GM23338 (cell line): ENCODE data around the gene XXYLT1. TPM values are rescaled to one million over a fixed set of nuclear protein-coding genes. Genes with fewer than 3 reads are reported as not detected.

Experiments
- ATAC-seq: fragments of 200-7000 bp; cut with Tn5 transposase; 3 replicates; pipeline ENCODE4 v1.9.1; 2020
- DNase-seq: peaks from one replicate; pipeline ENCODE4 v3.0.0-alpha.2; 2015; ENCODE audit warnings: low spot score
- H2AFZ ChIP-seq: fragments of 200-600 bp; sonication (generic); 2 replicates; pipeline ENCODE4 v1.8.0; 2016; ENCODE audit warnings: antibody characterized with exemption, mild to moderate bottlenecking, moderate library complexity
- H3F3A ChIP-seq: fragments of 200-600 bp; sonication (generic); replicated peaks from 2 replicates; pipeline ENCODE4 v1.8.0; 2017; ENCODE audit warnings: antibody characterized with exemption, mixed run types, low read depth
- H3K27ac ChIP-seq: fragments of 200-600 bp; sonication (generic); 2 replicates; pipeline ENCODE4 v1.6.1; 2016; ENCODE audit warnings: low read depth
- H3K27me3 ChIP-seq: fragments of 200-600 bp; sonication (generic); 2 replicates; pipeline ENCODE4 v1.8.0; 2016; ENCODE audit warnings: mild to moderate bottlenecking, mixed run types, moderate library complexity; ENCODE audit not compliant: insufficient read depth
- H3K36me3 ChIP-seq: fragments of 200-600 bp; sonication (generic); 2 replicates; pipeline ENCODE4 v1.8.0; 2016; ENCODE audit warnings: mild to moderate bottlenecking; ENCODE audit not compliant: insufficient read depth
- H3K4me1 ChIP-seq: fragments of 200-600 bp; sonication (generic); 2 replicates; pipeline ENCODE4 v1.8.0; 2016; ENCODE audit warnings: mild to moderate bottlenecking, moderate library complexity; ENCODE audit not compliant: insufficient read depth
- H3K4me2 ChIP-seq: fragments of 200-600 bp; sonication (generic); 2 replicates; pipeline ENCODE4 v1.7.1; 2017; ENCODE audit warnings: mixed run types
- H3K4me3 ChIP-seq: fragments of 200-600 bp; sonication (generic); 2 replicates; pipeline ENCODE4 v1.6.1; 2016; ENCODE audit warnings: mixed run types
- H3K79me2 ChIP-seq: fragments of 200-600 bp; sonication (generic); replicated peaks from 2 replicates; pipeline ENCODE4 v1.8.0; 2017; ENCODE audit warnings: mild to moderate bottlenecking; ENCODE audit not compliant: insufficient read depth
- H3K9me2 ChIP-seq: fragments of 200-600 bp; sonication (generic); 2 replicates; pipeline ENCODE4 v1.8.0; 2017; ENCODE audit not compliant: insufficient read depth
- H4K20me1 ChIP-seq: fragments of 200-600 bp; sonication (generic); replicated peaks from 2 replicates; pipeline ENCODE4 v1.8.0; 2017; ENCODE audit warnings: mild to moderate bottlenecking; ENCODE audit not compliant: insufficient read depth
- H3K27ac Mint-ChIP-seq: 2 replicates; pipeline ENCODE4 v1.8.0; 2020; ENCODE audit warnings: inconsistent platforms, mild to moderate bottlenecking, moderate library complexity, mixed read lengths
- H3K27me3 Mint-ChIP-seq: 3 replicates; pipeline ENCODE4 v1.8.0; 2022; ENCODE audit warnings: low read depth, mild to moderate bottlenecking, moderate library complexity, mixed read lengths, inconsistent platforms; ENCODE audit not compliant: insufficient read depth, poor library complexity
- H3K36me3 Mint-ChIP-seq: 3 replicates; pipeline ENCODE4 v1.8.0; 2021; ENCODE audit warnings: low read depth, mild to moderate bottlenecking, inconsistent platforms, moderate library complexity, mixed read lengths
- H3K4me1 Mint-ChIP-seq: 3 replicates; pipeline ENCODE4 v1.8.0; 2020; ENCODE audit warnings: mild to moderate bottlenecking, inconsistent platforms, mixed read lengths
- H3K4me3 Mint-ChIP-seq: 3 replicates; pipeline ENCODE4 v1.8.0; 2021; ENCODE audit warnings: moderate library complexity, mild to moderate bottlenecking, inconsistent platforms, mixed read lengths
- H3K9me3 Mint-ChIP-seq: 3 replicates; pipeline ENCODE4 v1.8.0; 2020; ENCODE audit warnings: moderate library complexity, mild to moderate bottlenecking, inconsistent platforms, mixed read lengths
- CREB1 ChIP-seq: fragments of 250-450 bp; sonication (Bioruptor Pico); IDR thresholded peaks from 2 replicates; pipeline ENCODE4 v1.5.0; 2020; ENCODE audit warnings: low read depth, mild to moderate bottlenecking, moderate library complexity
- EZH2 ChIP-seq: fragments of 200-600 bp; sonication (generic); IDR thresholded peaks from one replicate; pipeline ENCODE4 v1.8.0; 2017; ENCODE audit warnings: antibody characterized with exemption, mild to moderate bottlenecking, low read depth; ENCODE audit not compliant: unreplicated experiment
- JUNB ChIP-seq: IDR thresholded peaks from one replicate; pipeline ENCODE4 v1.6.1; 2016; ENCODE audit warnings: antibody characterized with exemption; ENCODE audit not compliant: unreplicated experiment
- POLR2AphosphoS5 ChIP-seq: IDR thresholded peaks from 2 replicates; pipeline ENCODE4 v1.6.1; 2016; ENCODE audit warnings: antibody characterized with exemption, low read depth
- ZNF462 ChIP-seq: fragments of 250-450 bp; sonication (Bioruptor Pico); IDR thresholded peaks from 2 replicates; pipeline ENCODE4 v1.5.0; 2020; ENCODE audit warnings: mild to moderate bottlenecking, moderate library complexity
- polyA plus RNA-seq: library from polyadenylated mRNA; unstranded; fragments of >200 nt; fragmentation: Nextera tagmentation; extraction: Ambion mirVana; gene quantifications from 2 replicates; pipeline ENCODE4 v1.2.1, GENCODE V29; 2016
- total RNA-seq: library from RNA; depleted of rRNA; stranded (reverse); fragments of >200 nt; shearing (Covaris generic); gene quantifications from 2 replicates; pipeline ENCODE4 v1.2.3, GENCODE V29; 2014
- TF ChIP-seq, protein P1 (sequence below): IDR thresholded peaks from one replicate; pipeline ENCODE4 v1.6.1; 2018; ENCODE audit warnings: antibody characterized with exemption; ENCODE audit not compliant: unreplicated experiment

XXYLT1 gene
- total and polyA plus RNA-seq, 2 experiments from 2014 or later = 13.5 to 34.8 TPM

DNA sequence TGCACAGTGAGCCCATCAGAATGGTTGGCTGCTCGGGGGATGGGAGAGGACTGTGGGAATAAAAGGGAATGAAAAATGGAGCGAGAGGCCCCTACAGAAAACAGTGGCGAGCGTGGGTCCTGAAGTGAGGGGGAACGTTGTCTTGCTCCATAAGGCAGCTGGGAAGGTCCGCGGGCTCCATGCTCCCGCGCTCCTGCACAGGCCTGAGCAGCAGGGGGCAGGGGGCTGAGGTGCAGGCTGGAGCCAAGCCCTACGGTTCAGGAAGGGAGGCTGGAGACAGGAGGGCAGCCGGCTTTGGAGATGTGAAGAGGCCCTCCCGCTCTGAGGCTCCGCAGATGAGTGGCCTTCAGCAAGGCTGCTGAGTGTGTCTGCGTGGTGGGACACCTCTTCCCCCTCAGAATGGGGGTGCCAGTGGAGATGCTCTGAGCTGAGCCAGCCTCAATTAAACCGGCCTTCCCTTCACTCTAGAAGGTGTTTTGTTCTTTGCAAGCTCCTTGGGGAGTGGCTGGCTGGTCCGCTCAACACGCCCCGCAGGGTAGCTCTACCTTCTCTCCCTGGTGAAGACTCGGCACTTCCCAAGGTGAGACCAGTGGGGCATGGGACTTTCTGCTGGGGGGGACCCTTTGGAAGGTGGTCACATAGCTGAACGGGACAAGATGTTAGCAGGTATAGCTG lies 208.0 kb downstream of the XXYLT1 start:
- Mint-ChIP-seq H3K36me3 (peaks cover 19% of the 10 kb centered on the region), H3K4me3 (no peak overlapping the region), H3K27me3 (peaks cover 8% of the 10 kb centered on the region), H3K27ac (no peak overlapping the region), H3K4me1 (peaks cover 14% of the 10 kb centered on the region), H3K9me3 (peaks cover 14% of the 10 kb centered on the region)
- no peaks in the 10 kb centered on the region for H3F3A ChIP-seq
- no peaks in the 10 kb centered on the region for H3K27me3 ChIP-seq
- H3K79me2 ChIP-seq = no peaks in the 10 kb centered on the region
- ATAC-seq (peak; percentile 27), DNase-seq (no peak)
- no peak overlapping the region for H3K27ac ChIP-seq
- H3K4me1 ChIP-seq = no peaks in the 10 kb centered on the region
- H2AFZ ChIP-seq = no peak overlapping the region
- no peaks in the 10 kb centered on the region for H4K20me1 ChIP-seq
- no peaks in the 10 kb centered on the region for H3K36me3 ChIP-seq
- TF ChIP-seq POLR2AphosphoS5 (no peak), JUNB (no peak), EZH2 (no peak), CREB1 (CRISPR knock-in tag) (no peak), ZNF462 (CRISPR knock-in tag) (no peak)
- TF ChIP-seq, protein P1, sequence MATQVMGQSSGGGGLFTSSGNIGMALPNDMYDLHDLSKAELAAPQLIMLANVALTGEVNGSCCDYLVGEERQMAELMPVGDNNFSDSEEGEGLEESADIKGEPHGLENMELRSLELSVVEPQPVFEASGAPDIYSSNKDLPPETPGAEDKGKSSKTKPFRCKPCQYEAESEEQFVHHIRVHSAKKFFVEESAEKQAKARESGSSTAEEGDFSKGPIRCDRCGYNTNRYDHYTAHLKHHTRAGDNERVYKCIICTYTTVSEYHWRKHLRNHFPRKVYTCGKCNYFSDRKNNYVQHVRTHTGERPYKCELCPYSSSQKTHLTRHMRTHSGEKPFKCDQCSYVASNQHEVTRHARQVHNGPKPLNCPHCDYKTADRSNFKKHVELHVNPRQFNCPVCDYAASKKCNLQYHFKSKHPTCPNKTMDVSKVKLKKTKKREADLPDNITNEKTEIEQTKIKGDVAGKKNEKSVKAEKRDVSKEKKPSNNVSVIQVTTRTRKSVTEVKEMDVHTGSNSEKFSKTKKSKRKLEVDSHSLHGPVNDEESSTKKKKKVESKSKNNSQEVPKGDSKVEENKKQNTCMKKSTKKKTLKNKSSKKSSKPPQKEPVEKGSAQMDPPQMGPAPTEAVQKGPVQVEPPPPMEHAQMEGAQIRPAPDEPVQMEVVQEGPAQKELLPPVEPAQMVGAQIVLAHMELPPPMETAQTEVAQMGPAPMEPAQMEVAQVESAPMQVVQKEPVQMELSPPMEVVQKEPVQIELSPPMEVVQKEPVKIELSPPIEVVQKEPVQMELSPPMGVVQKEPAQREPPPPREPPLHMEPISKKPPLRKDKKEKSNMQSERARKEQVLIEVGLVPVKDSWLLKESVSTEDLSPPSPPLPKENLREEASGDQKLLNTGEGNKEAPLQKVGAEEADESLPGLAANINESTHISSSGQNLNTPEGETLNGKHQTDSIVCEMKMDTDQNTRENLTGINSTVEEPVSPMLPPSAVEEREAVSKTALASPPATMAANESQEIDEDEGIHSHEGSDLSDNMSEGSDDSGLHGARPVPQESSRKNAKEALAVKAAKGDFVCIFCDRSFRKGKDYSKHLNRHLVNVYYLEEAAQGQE = no peak
- no peak overlapping the region for H3K4me2 ChIP-seq
- H3K4me3 ChIP-seq = no peak overlapping the region
- no peaks in the 10 kb centered on the region for H3K9me2 ChIP-seq
